Esophagus muscularis mucosa (tissue), 2 donors: ENCODE results near the gene RCHY1.

Experiments used
- POLR2A ChIP-seq: fragments of 450-650 bp; IDR thresholded peaks from one replicate; pipeline ENCODE4 v1.6.1; 2017; ENCODE audit warnings: antibody characterized with exemption, moderate library complexity, mild to moderate bottlenecking, low read depth
- POLR2AphosphoS5 ChIP-seq, 2 donors: sonication (generic); formaldehyde crosslinking; IDR thresholded peaks; one replicate each; pipeline ENCODE4 v1.6.1; 2017; ENCODE audit warnings: antibody characterized with exemption in 2 of 2

DNA sequence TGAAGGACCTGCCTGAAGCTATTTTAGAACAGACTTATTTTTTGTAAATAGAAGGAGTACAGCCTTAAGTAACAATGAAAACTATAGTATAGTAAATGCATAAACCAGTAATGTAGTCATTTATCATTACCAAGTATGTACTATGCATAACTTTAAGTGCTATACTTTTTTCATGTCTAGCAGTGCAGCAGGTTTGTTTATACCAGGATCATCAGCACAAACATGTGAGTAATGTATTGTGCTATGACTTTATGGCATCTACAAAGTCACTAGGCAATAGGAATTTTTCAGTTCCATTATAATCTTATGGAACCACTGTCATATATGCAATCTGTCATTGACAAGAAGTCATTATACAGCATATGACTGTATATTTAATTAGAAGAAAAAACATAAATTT is 38.2 kb upstream of the RCHY1 start:
- no peak for TF ChIP-seq POLR2AphosphoS5 (IDR thresholded peaks at IDR 0.05)
- TF ChIP-seq POLR2A, result no peak
